IMR-90 (cell line): ENCODE measurements around the gene PRPF40B. TPM values are rescaled to one million over a fixed set of nuclear protein-coding genes. Genes with fewer than 3 reads are reported as not detected.

Experiments used
- ATAC-seq: fragments of 200-7000 bp; cut with Tn5 transposase; 2 replicates; pipeline ENCODE4 v1.9.1; 2020; ENCODE audit warnings: low read depth, mild to moderate bottlenecking, moderate library complexity
- BruUV-seq: library from RNA; stranded (reverse); fragments of 400-500 nt; replicated peaks from 2 replicates; lab custom pipeline; 2021; lab: Mats Ljungman, UMichigan
- CTCF ChIA-PET: fragments of 300-600 bp; formaldehyde crosslinking; extraction: SDS; loops from one replicate; lab custom pipeline; 2021; ENCODE audit warnings: antibody characterized with exemption; lab: Yijun Ruan, JAX
- POLR2A ChIA-PET: fragments of 300-600 bp; sonication (Branson Sonifier 250); formaldehyde crosslinking; loops from one replicate; lab custom pipeline; 2022; ENCODE audit warnings: antibody characterized with exemption; ENCODE audit not compliant: unreplicated experiment; lab: Charles Lee
- DNase-seq: peaks from one replicate; pipeline ENCODE4 v3.0.0; 2013
- H2AFZ ChIP-seq: replicated peaks from 2 replicates; pipeline ENCODE3; 2013; ENCODE audit warnings: low read length, mild to moderate bottlenecking; ENCODE audit not compliant: poor library complexity
- H2AK5ac ChIP-seq: 2 replicates; pipeline ENCODE4 v1.6.1; 2013; ENCODE audit warnings: low read depth, low read length, inconsistent platforms
- H2AK9ac ChIP-seq: replicated peaks from 2 replicates; pipeline ENCODE3; 2013; ENCODE audit warnings: mild to moderate bottlenecking, low read depth, low read length, moderate library complexity; ENCODE audit not compliant: poor library complexity
- H2BK120ac ChIP-seq: 2 replicates; pipeline ENCODE4 v1.6.1; 2013; ENCODE audit warnings: low read depth, low read length, inconsistent platforms
- H2BK15ac ChIP-seq: 3 replicates; pipeline ENCODE4 v1.6.1; 2013; ENCODE audit warnings: low read depth, low read length, inconsistent platforms
- H2BK20ac ChIP-seq: 2 replicates; pipeline ENCODE4 v1.6.1; 2013; ENCODE audit warnings: low read depth, mild to moderate bottlenecking, inconsistent platforms, low read length, moderate library complexity
- H2BK5ac ChIP-seq: 2 replicates; pipeline ENCODE4 v1.6.1; 2013; ENCODE audit warnings: mild to moderate bottlenecking, low read depth, low read length, inconsistent platforms; ENCODE audit not compliant: poor library complexity, severe bottlenecking
- H3K14ac ChIP-seq: replicated peaks from 2 replicates; pipeline ENCODE4 v1.6.1; 2013; ENCODE audit warnings: low read depth, low read length, inconsistent platforms
- H3K18ac ChIP-seq: 2 replicates; pipeline ENCODE4 v1.6.1; 2013; ENCODE audit warnings: low read depth, low read length, control low read depth
- H3K23ac ChIP-seq: 2 replicates; pipeline ENCODE4 v1.6.1; 2013; ENCODE audit warnings: low read depth, low read length, inconsistent platforms
- H3K27ac ChIP-seq: 2 replicates; pipeline ENCODE4 v1.5.1; 2013; ENCODE audit warnings: mild to moderate bottlenecking, control low read depth, low read length; ENCODE audit not compliant: insufficient read depth
- H3K27me3 ChIP-seq: 2 replicates; pipeline ENCODE4 v1.6.1; 2013; ENCODE audit warnings: low read length; ENCODE audit not compliant: control insufficient read depth, insufficient read depth
- H3K36me3 ChIP-seq: 2 replicates; pipeline ENCODE4 v1.6.1; 2013; ENCODE audit warnings: low read length, mixed read lengths; ENCODE audit not compliant: control insufficient read depth, insufficient read depth
- H3K4ac ChIP-seq: 2 replicates; pipeline ENCODE4 v1.6.1; 2013; ENCODE audit warnings: low read depth, low read length, inconsistent platforms
- H3K4me1 ChIP-seq: 2 replicates; pipeline ENCODE4 v1.6.1; 2013; ENCODE audit warnings: low read length, mixed read lengths; ENCODE audit not compliant: control insufficient read depth, insufficient read depth
- H3K4me2 ChIP-seq: 2 replicates; pipeline ENCODE4 v1.6.1; 2013; ENCODE audit warnings: low read depth, mild to moderate bottlenecking, control low read depth, low read length, moderate library complexity
- H3K4me3 ChIP-seq: 2 replicates; pipeline ENCODE4 v1.5.1; 2013; ENCODE audit warnings: low read depth, mild to moderate bottlenecking, control low read depth, low read length, moderate library complexity; ENCODE audit not compliant: insufficient read depth
- H3K56ac ChIP-seq: 2 replicates; pipeline ENCODE4 v1.6.1; 2013; ENCODE audit warnings: low read length, inconsistent platforms; ENCODE audit not compliant: insufficient read depth; ENCODE audit errors: extremely low read depth
- H3K79me1 ChIP-seq, 2 experiments: 2 replicates each; pipeline ENCODE4 v1.6.1; 2013; ENCODE audit warnings: low read length in 2 of 2, inconsistent platforms in 1 of 2, low read depth in 1 of 2
- H3K9ac ChIP-seq: 2 replicates; pipeline ENCODE4 v1.6.1; 2013; ENCODE audit warnings: low read depth, low read length, control low read depth
- H3K9me1 ChIP-seq: 2 replicates; pipeline ENCODE4 v1.6.1; 2013; ENCODE audit warnings: low read length, inconsistent platforms; ENCODE audit not compliant: insufficient read depth
- H3K9me3 ChIP-seq: 2 replicates; pipeline ENCODE4 v1.6.1; 2013; ENCODE audit warnings: low read length; ENCODE audit not compliant: control insufficient read depth, insufficient read depth
- H4K20me1 ChIP-seq: 2 replicates; pipeline ENCODE4 v1.6.1; 2013; ENCODE audit warnings: low read length, inconsistent platforms; ENCODE audit not compliant: insufficient read depth
- H4K5ac ChIP-seq: 2 replicates; pipeline ENCODE4 v1.6.1; 2013; ENCODE audit warnings: mild to moderate bottlenecking, low read depth, low read length, control low read depth
- H4K8ac ChIP-seq, 2 experiments: 2 replicates each; pipeline ENCODE4 v1.6.1; 2013; ENCODE audit warnings: low read depth in 2 of 2, low read length in 2 of 2, control low read depth in 1 of 2, inconsistent platforms in 1 of 2
- H4K91ac ChIP-seq: 2 replicates; pipeline ENCODE4 v1.6.1; 2013; ENCODE audit warnings: low read depth, low read length, inconsistent platforms; ENCODE audit not compliant: insufficient read depth
- BHLHE40 ChIP-seq: fragments of 150-350 bp; IDR thresholded peaks from 2 replicates; pipeline ENCODE4 v1.6.1; 2016; ENCODE audit warnings: mild to moderate bottlenecking, low read depth, low read length
- CEBPB ChIP-seq: IDR thresholded peaks from 2 replicates; pipeline ENCODE4 v1.6.1; 2012; ENCODE audit warnings: low read depth, low read length, improper control_type of control experiment
- CHD1 ChIP-seq: IDR thresholded peaks from 2 replicates; pipeline ENCODE4 v1.6.1; 2012; ENCODE audit warnings: low read depth, low read length, improper control_type of control experiment
- FOS ChIP-seq: fragments of 150-350 bp; IDR thresholded peaks from 2 replicates; pipeline ENCODE4 v1.6.1; 2016; ENCODE audit warnings: low read depth, low read length
- MAFK ChIP-seq: IDR thresholded peaks from 2 replicates; pipeline ENCODE4 v1.6.1; 2012; ENCODE audit warnings: low read depth, low read length, improper control_type of control experiment
- MAZ ChIP-seq: IDR thresholded peaks from 2 replicates; pipeline ENCODE4 v1.6.1; 2012; ENCODE audit warnings: low read depth, mild to moderate bottlenecking, low read length, improper control_type of control experiment, moderate library complexity, borderline replicate concordance
- MXI1 ChIP-seq: IDR thresholded peaks from 2 replicates; pipeline ENCODE4 v1.6.1; 2012; ENCODE audit warnings: low read depth, mild to moderate bottlenecking, low read length, moderate library complexity, borderline replicate concordance
- NFE2L2 ChIP-seq: fragments of 150-350 bp; IDR thresholded peaks from 2 replicates; pipeline ENCODE4 v1.6.1; 2016; ENCODE audit warnings: low read depth, mild to moderate bottlenecking, low read length
- POLR2A ChIP-seq: IDR thresholded peaks from 2 replicates; pipeline ENCODE4 v1.6.1; 2012; ENCODE audit warnings: mild to moderate bottlenecking, low read depth, low read length
- RAD21 ChIP-seq: IDR thresholded peaks from 2 replicates; pipeline ENCODE4 v1.6.1; 2012; ENCODE audit warnings: low read length, improper control_type of control experiment
- RCOR1 ChIP-seq: IDR thresholded peaks from 2 replicates; pipeline ENCODE4 v1.6.1; 2012; ENCODE audit warnings: mild to moderate bottlenecking, low read length, improper control_type of control experiment; ENCODE audit not compliant: insufficient replicate concordance
- RFX5 ChIP-seq: IDR thresholded peaks from 2 replicates; pipeline ENCODE4 v1.8.0; 2012; ENCODE audit warnings: low read depth, mild to moderate bottlenecking, low read length, moderate library complexity
- SMC3 ChIP-seq: fragments of 150-350 bp; IDR thresholded peaks from 2 replicates; pipeline ENCODE4 v1.6.1; 2016; ENCODE audit warnings: low read depth, mild to moderate bottlenecking, antibody characterized with exemption, low read length, moderate library complexity
- WGBS, 2 experiments: methylation state at CpG; one replicate each; pipeline versions ENCODE4 v1.1.5 to v1.1.7; 2013; ENCODE audit warnings: missing lambda C conversion rate in 2 of 2; ENCODE audit not compliant: insufficient read length in 1 of 2; ENCODE audit errors: extremely low coverage in 2 of 2; 5-methylcytosine and 5-hydroxymethylcytosine counted together
- dilution Hi-C: fragments of 300-500 bp; cut with HindIII; formaldehyde crosslinking; loops from one replicate; pipeline ENCODE4 v1.14.3; 2018; ENCODE audit warnings: low sequenced_read_pairs; ENCODE audit not compliant: unreplicated experiment
- in situ Hi-C: fragments of 300-500 bp; cut with MboI; formaldehyde crosslinking; loops from 3 replicates; pipeline ENCODE4 v1.14.3; 2019; ENCODE audit warnings: low sequenced_read_pairs, inconsistent platforms, mixed read lengths
- intact Hi-C: fragments of 100-400 bp; cut with micrococcal nuclease; formaldehyde crosslinking; loops from 2 replicates; pipeline ENCODE4 v1.10.0; 2022
- polyA plus RNA-seq, 3 experiments: library from polyadenylated mRNA; depleted of rRNA; stranded (reverse); fragments of >200 nt; gene quantifications; 2 replicates each; pipeline ENCODE4 v1.2.3, GENCODE V29; 2012; ENCODE audit warnings: low replicate concordance in 1 of 3
- total RNA-seq: library from RNA; depleted of rRNA; stranded (reverse); fragments of >200 nt; gene quantifications from 2 replicates; pipeline ENCODE4 v1.2.3, GENCODE V29; 2012
- TF ChIP-seq, protein P1 (sequence below): fragments of 150-350 bp; IDR thresholded peaks from 2 replicates; pipeline ENCODE4 v1.6.1; 2016; ENCODE audit warnings: low read depth, mild to moderate bottlenecking, low read length, moderate library complexity, borderline replicate concordance
- TF ChIP-seq, protein P2 (sequence below): fragments of 150-350 bp; IDR thresholded peaks from 2 replicates; pipeline ENCODE4 v1.6.1; 2017; ENCODE audit warnings: mild to moderate bottlenecking, antibody characterized with exemption, low read length, low read depth
- TF ChIP-seq, protein P3 (sequence below): conservative IDR thresholded peaks from 2 replicates; pipeline ENCODE4 v1.5.1; 2012; ENCODE audit warnings: mild to moderate bottlenecking, low read depth, low read length, improper control_type of control experiment

Gene PRPF40B
- total and polyA plus RNA-seq, 2 of the 4 experiments (the other 2 are of a cell fraction): 5.0 to 11.8 TPM

- Histone ChIP-seq H4K5ac (no peak overlapping the region), H3K9me3 (no peaks in the 10 kb centered on the region), H3K23ac (no peak overlapping the region), H4K20me1 (peaks cover 3% of the 10 kb centered on the region; the same call in 1 of the 2 replicates), H2BK5ac (no peak overlapping the region), H4K91ac (no peak overlapping the region), H2AK5ac (no peak overlapping the region), H3K79me1 (no peaks in the 10 kb centered on the region; a peak in 1 of 4 replicates), H3K18ac (no peak overlapping the region), H3K4me2 (no peak overlapping the region), H3K36me3 (peaks cover 19% of the 10 kb centered on the region), H2AK9ac (no peak overlapping the region), H4K8ac (no peak overlapping the region), H3K14ac (no peak overlapping the region), H3K56ac (no peak overlapping the region), H3K4me3 (no peak overlapping the region), H3K27me3 (no peaks in the 10 kb centered on the region), H3K9me1 (no peaks in the 10 kb centered on the region), H3K4me1 (peaks cover 5% of the 10 kb centered on the region; the same call in 1 of the 2 replicates), H3K27ac (no peak overlapping the region), H2BK120ac (no peak overlapping the region), H2BK15ac (no peak overlapping the region), H2BK20ac (no peak overlapping the region), H3K4ac (no peak overlapping the region), H2AFZ (no peak overlapping the region), H3K9ac (no peak overlapping the region)
- ChIA-PET CTCF (no interaction called here), POLR2A (interaction anchor here (0.6 kb wide), 1 partner anchor 10 kb away, joined by 4 read pairs; no protein-coding TSS in a partner anchor)
- no peak for TF ChIP-seq CEBPB
- TF ChIP-seq RFX5: no peak
- TF ChIP-seq MAZ: no peak
- no peak for TF ChIP-seq CHD1
- TF ChIP-seq RCOR1: no peak
- TF ChIP-seq BHLHE40: no peak
- TF ChIP-seq, protein P1, sequence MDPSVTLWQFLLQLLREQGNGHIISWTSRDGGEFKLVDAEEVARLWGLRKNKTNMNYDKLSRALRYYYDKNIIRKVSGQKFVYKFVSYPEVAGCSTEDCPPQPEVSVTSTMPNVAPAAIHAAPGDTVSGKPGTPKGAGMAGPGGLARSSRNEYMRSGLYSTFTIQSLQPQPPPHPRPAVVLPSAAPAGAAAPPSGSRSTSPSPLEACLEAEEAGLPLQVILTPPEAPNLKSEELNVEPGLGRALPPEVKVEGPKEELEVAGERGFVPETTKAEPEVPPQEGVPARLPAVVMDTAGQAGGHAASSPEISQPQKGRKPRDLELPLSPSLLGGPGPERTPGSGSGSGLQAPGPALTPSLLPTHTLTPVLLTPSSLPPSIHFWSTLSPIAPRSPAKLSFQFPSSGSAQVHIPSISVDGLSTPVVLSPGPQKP: no peak
- no peak for TF ChIP-seq MXI1
- no peak for TF ChIP-seq FOS
- TF ChIP-seq MAFK: no peak
- TF ChIP-seq SMC3: no peak
- TF ChIP-seq, protein P2, sequence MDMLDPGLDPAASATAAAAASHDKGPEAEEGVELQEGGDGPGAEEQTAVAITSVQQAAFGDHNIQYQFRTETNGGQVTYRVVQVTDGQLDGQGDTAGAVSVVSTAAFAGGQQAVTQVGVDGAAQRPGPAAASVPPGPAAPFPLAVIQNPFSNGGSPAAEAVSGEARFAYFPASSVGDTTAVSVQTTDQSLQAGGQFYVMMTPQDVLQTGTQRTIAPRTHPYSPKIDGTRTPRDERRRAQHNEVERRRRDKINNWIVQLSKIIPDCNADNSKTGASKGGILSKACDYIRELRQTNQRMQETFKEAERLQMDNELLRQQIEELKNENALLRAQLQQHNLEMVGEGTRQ: no peak
- TF ChIP-seq, protein P3, sequence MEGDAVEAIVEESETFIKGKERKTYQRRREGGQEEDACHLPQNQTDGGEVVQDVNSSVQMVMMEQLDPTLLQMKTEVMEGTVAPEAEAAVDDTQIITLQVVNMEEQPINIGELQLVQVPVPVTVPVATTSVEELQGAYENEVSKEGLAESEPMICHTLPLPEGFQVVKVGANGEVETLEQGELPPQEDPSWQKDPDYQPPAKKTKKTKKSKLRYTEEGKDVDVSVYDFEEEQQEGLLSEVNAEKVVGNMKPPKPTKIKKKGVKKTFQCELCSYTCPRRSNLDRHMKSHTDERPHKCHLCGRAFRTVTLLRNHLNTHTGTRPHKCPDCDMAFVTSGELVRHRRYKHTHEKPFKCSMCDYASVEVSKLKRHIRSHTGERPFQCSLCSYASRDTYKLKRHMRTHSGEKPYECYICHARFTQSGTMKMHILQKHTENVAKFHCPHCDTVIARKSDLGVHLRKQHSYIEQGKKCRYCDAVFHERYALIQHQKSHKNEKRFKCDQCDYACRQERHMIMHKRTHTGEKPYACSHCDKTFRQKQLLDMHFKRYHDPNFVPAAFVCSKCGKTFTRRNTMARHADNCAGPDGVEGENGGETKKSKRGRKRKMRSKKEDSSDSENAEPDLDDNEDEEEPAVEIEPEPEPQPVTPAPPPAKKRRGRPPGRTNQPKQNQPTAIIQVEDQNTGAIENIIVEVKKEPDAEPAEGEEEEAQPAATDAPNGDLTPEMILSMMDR: no peak
- no peak for TF ChIP-seq NFE2L2
- no peak for TF ChIP-seq RAD21
- TF ChIP-seq POLR2A: no peak
- in situ Hi-C loops: no loop called here
- DNase-seq: no peak
- no CpG with 5 or more reads among the region's 4 CpGs for WGBS, 2 experiments
- no peak for ATAC-seq
- no TSS peak for BruUV-seq
- dilution Hi-C loops: no loop called here
- intact Hi-C loops: loop anchor here (2.0 kb wide), 2 partner anchors 71 to 127 kb away; partner anchors contain the start of gene FMNL3
Observed at GRCh38 chr12:49635656-49636055, 12.3 kb downstream of the PRPF40B start.
